ENCODE results near the gene PCOLCE2.

PCOLCE2 gene

GRCh38 chr3:142808103-142808917 is 80.6 kb downstream of the PCOLCE2 start:
- no peak for DNase-seq (ENCODE audit: low read depth)

- DNase-seq (ENCODE audit: low read depth) = no peak
These were observed 86.0 kb downstream of the PCOLCE2 start for GRCh38 chr3:142802891-142803290.

GRCh38 chr3:142801746-142802145 is 87.1 kb downstream of the PCOLCE2 start:
- no peak for DNase-seq (ENCODE audit: low read depth)

GRCh38 chr3:142796823-142797222 is 92.1 kb downstream of the PCOLCE2 start:
- DNase-seq (ENCODE audit: low read depth) = no peak

- DNase-seq (ENCODE audit: low read depth) = no peak
These were observed 93.6 kb downstream of the PCOLCE2 start for GRCh38 chr3:142795332-142795731.

- DNase-seq (ENCODE audit: low read depth) = no peak
These were observed 94.4 kb downstream of the PCOLCE2 start for GRCh38 chr3:142794508-142794907.

GRCh38 chr3:142787719-142788118 is 101.2 kb downstream of the PCOLCE2 start:
- DNase-seq (ENCODE audit: low read depth) = no peak

GRCh38 chr3:142785996-142786395 is 102.9 kb downstream of the PCOLCE2 start:
- DNase-seq (ENCODE audit: low read depth) = no peak

GRCh38 chr3:142784228-142784627 is 104.7 kb downstream of the PCOLCE2 start:
- DNase-seq (ENCODE audit: low read depth) = no peak

- DNase-seq (ENCODE audit: low read depth) = no peak
These were observed 106.3 kb downstream of the PCOLCE2 start for GRCh38 chr3:142782616-142783015.

GRCh38 chr3:142779591-142779990 is 109.3 kb downstream of the PCOLCE2 start:
- DNase-seq (ENCODE audit: low read depth) = no peak

GRCh38 chr3:142778541-142778940 is 110.3 kb downstream of the PCOLCE2 start:
- no peak for DNase-seq (ENCODE audit: low read depth)

- no peak for DNase-seq (ENCODE audit: low read depth)
These were observed 111.0 kb downstream of the PCOLCE2 start for GRCh38 chr3:142777927-142778326.

GRCh38 chr3:142768338-142768737 is 120.5 kb downstream of the PCOLCE2 start:
- DNase-seq (ENCODE audit: low read depth) = no peak
